HFF-Myc (cell line): ENCODE results near the gene DNAJC18.

Experiments used
- DNase-seq: peaks from one replicate; pipeline ENCODE4 v3.0.0-alpha.2; 2011; ENCODE audit warnings: low read depth; ENCODE audit errors: extremely low read depth
- H3K4me3 ChIP-seq: replicated peaks from 2 replicates; pipeline ENCODE4 v1.5.1; 2011; ENCODE audit warnings: low read depth, mild to moderate bottlenecking, control low read depth, low read length
- TF ChIP-seq, protein P1 (sequence below): IDR thresholded peaks from 2 replicates; pipeline ENCODE4 v1.5.1; 2012; ENCODE audit warnings: mild to moderate bottlenecking, low read depth, low read length, control low read depth; ENCODE audit errors: missing control alignments

Gene DNAJC18

DNA sequence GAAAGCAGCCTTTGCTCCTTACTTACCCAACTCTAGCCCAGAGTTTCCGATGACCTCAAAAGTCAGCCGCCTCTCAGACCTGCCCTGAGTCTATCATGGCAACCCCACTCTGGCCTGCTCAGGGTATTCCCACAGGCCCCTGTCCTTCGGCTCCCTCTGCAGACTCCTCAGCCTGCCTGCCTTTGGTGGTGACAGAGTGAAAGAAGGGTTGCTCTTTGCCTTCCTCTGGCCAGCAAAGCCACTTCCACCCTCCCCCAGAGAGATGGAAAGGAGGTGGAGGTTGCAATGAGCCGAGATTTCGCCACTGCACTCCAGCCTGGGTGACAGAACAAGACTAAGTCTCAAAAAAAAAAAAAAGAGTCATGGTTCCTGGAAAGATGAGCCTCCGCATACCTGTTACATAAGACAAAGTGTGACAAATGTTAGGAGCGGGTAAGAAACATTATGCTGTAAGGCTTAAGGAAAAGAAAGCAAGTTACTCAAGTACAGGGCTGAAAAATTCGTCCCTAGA, 29.2 kb upstream of the DNAJC18 start:
- no peak for DNase-seq
- H3K4me3 ChIP-seq: no peak overlapping the region
- TF ChIP-seq, protein P1, sequence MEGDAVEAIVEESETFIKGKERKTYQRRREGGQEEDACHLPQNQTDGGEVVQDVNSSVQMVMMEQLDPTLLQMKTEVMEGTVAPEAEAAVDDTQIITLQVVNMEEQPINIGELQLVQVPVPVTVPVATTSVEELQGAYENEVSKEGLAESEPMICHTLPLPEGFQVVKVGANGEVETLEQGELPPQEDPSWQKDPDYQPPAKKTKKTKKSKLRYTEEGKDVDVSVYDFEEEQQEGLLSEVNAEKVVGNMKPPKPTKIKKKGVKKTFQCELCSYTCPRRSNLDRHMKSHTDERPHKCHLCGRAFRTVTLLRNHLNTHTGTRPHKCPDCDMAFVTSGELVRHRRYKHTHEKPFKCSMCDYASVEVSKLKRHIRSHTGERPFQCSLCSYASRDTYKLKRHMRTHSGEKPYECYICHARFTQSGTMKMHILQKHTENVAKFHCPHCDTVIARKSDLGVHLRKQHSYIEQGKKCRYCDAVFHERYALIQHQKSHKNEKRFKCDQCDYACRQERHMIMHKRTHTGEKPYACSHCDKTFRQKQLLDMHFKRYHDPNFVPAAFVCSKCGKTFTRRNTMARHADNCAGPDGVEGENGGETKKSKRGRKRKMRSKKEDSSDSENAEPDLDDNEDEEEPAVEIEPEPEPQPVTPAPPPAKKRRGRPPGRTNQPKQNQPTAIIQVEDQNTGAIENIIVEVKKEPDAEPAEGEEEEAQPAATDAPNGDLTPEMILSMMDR: peak; percentile 15

DNA sequence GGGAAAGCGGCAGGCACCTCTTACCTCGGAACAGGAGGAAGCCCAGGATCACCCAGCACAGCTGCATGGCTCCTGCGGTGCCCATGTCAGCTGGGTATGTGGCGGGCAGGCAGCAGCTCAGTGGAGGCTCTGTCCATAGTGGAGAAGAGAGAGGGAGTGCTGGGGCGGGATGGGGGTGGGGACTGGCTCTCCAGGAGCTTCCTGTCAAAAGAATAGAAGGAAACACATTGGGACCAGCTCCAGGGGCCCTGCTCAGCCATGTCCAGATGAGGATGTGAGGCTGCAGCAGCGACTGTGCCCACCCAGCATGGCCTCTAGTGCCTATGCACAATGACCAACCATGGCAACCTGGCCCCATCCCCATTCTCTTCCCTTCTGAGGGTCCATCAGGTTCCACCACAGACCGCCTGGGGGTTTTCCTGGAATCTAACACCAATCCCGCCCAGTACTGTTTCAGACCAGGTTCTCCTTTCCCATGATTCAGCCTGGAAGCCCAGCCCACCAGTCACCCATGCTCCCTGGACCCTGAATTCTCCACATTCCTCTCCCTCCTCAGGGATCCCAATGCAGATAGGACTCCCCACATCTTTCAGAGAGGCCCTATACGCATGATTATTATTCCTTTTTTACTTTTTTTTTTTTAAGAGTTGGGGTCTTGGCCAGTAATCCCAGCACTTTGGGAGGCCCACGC, 23.4 kb upstream of the DNAJC18 start, which contains the start of gene ECSCR:
ECSCR (minus strand) TSS at position 158 of the 691 bp plus-strand sequence; CDS start at position 85, 73 bp downstream.
- no peak within 1 kb of the TSS for H3K4me3 ChIP-seq
- TF ChIP-seq, protein P1: no peak
- DNase-seq: no peak

DNA sequence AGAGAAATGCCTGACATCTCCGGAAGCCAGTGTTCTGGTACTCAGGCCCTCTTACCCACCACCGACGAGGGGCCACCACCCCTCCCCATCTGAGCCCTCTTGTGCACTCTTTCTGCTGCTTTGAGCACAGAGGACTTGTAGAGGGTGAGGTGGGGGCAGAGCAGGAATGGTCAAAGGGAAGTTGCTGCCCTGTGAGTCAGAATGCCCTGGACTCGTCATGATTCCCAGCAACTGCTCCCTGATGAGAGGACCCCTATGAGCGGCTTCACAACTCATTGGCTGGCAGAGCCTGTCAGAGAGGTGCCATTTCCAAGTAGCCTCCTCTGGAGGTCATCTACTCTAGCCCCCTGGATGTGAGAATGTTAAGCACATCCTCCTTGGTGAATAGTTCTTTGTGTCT, 22.4 kb upstream of the DNAJC18 start:
- TF ChIP-seq, protein P1: no peak
- DNase-seq: no peak
- H3K4me3 ChIP-seq: no peak overlapping the region

DNA sequence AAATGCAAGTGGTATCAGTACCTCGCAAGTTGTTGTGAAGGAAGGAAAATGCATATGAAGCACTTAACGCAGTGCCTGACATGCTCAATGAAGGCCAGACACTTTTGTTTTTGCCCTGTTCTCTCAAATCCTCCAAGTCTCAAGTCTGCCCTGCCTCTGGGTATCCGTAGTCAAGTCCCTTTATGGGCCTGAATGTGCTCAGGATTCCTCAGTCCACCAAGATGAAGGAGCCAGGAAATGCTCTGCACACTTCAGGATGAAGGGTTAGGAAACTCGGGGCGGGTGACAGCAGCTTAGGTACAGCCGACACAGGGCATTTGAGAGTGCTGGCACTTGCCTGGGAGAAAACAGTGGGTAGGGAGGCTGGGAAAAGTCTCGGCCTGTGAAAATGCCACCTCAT, 21.9 kb upstream of the DNAJC18 start:
- DNase-seq: no peak
- TF ChIP-seq, protein P1: no peak
- no peak overlapping the region for H3K4me3 ChIP-seq

DNA sequence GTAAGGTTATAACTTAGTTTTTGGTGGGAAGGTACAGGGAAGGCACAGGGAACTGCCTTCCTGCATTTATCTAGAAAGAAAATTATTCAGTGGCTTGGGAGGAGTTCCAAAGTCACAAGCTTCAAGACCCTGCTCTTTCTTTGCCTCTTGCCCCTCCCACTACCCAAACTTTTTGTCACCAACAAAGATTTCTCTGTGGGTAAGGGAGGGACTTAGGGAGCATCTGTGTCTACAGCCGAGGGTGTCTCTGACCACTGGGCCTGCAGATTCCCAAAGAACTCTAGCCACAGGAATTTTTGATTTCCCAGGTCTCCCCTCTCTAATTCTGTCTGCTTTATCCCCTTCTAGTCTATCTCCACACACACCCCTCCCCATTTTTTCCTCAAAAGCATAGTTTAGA, 21.1 kb upstream of the DNAJC18 start:
- H3K4me3 ChIP-seq: no peak overlapping the region
- TF ChIP-seq, protein P1: no peak
- no peak for DNase-seq

DNA sequence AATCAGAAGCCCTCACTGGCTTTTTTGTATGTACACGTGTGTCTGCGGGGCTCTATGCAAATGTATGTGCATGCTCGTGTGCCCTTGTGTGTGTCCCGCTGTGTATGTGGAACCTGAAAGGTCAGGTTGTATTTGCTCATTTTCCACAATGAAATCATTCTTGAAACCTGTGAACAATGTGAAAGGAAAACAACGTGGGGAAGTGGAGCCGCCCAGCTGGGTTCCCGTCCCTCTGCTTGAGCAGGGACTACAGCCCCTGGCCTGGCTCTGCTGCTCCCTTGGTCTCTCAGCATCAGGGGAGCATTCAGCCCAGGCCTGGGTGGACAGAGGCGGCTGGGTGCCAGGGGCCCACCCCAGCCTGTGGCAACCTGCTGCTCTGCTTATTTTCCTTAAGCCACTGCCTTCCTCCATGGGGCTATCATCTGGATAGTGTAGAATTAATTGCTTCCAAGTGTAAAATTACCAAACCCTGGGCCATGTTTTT, 20.2 kb upstream of the DNAJC18 start:
- TF ChIP-seq, protein P1: no peak
- DNase-seq: no peak
- H3K4me3 ChIP-seq: no peak overlapping the region
